Endothelial cell of umbilical vein (primary cell): Measurements from ENCODE around the gene SLC28A1. TPM values are rescaled to one million over a fixed set of nuclear protein-coding genes. Genes with fewer than 3 reads are reported as not detected.

Experiments
- BruUV-seq: library from RNA; stranded (reverse); fragments of 400-500 nt; replicated peaks from 2 replicates; lab custom pipeline; 2021; lab: Mats Ljungman, UMichigan
- CTCF ChIA-PET: fragments of 300-600, 350-600 bp; sonication (Branson Sonifier 250); formaldehyde crosslinking; loops from one replicate; lab custom pipeline; 2021; ENCODE audit warnings: antibody characterized with exemption, inconsistent platforms; lab: Charles Lee
- POLR2A ChIA-PET: fragments of 300-600, 350-600 bp; sonication (Branson Sonifier 250); formaldehyde crosslinking; loops from one replicate; lab custom pipeline; 2021; ENCODE audit warnings: antibody characterized with exemption, inconsistent platforms; lab: Charles Lee
- DNase-seq: peaks from one replicate; pipeline ENCODE4 v3.0.0-alpha.2; 2011; ENCODE audit warnings: low read depth, low spot score
- FAIRE-seq: peaks from 2 replicates; lab custom pipeline; 2011; peaks lifted over from hg19 to GRCh38; lab: Jason Lieb, UNC
- H2AFZ ChIP-seq: 2 replicates; pipeline ENCODE4 v1.6.0; 2012; ENCODE audit warnings: low read depth, low read length, control low read depth, inconsistent platforms
- H3K27ac ChIP-seq: 2 replicates; pipeline ENCODE4 v1.5.1; 2011; ENCODE audit warnings: low read depth, mild to moderate bottlenecking, control low read depth, low read length, moderate library complexity; ENCODE audit not compliant: insufficient read depth
- H3K27me3 ChIP-seq, 2 experiments: 2 replicates each; pipeline versions ENCODE4 v1.6.0 to v1.6.1; 2011; ENCODE audit warnings: low read length in 2 of 2, mixed read lengths in 1 of 2; ENCODE audit not compliant: control insufficient read depth in 2 of 2, insufficient read depth in 2 of 2
- H3K36me3 ChIP-seq, 2 experiments: 2 replicates in 1 of 2; 3 replicates in 1 of 2; pipeline ENCODE4 v1.5.1; 2011; ENCODE audit warnings: low read length in 2 of 2, mild to moderate bottlenecking in 1 of 2, moderate library complexity in 1 of 2; ENCODE audit not compliant: control insufficient read depth in 2 of 2, insufficient read depth in 2 of 2; ENCODE audit errors: extremely low read depth in 1 of 2
- H3K4me1 ChIP-seq: 3 replicates; pipeline ENCODE4 v1.5.1; 2011; ENCODE audit warnings: mild to moderate bottlenecking, low read length; ENCODE audit not compliant: control insufficient read depth, insufficient read depth; ENCODE audit errors: extremely low read depth
- H3K4me2 ChIP-seq: 2 replicates; pipeline ENCODE4 v1.6.1; 2011; ENCODE audit warnings: low read length, control low read depth, mixed read lengths; ENCODE audit not compliant: insufficient read depth
- H3K4me3 ChIP-seq, 3 experiments: fragments of 200-600 bp in 1 of 3; sonication (generic), shearing (Covaris generic) in 1 of 3; replicated peaks in 1 of 3; 2 replicates each; pipeline ENCODE4 v1.5.1; 2011 to 2016; ENCODE audit warnings: control low read depth in 3 of 3, low read length in 3 of 3, mild to moderate bottlenecking in 2 of 3, inconsistent platforms in 1 of 3, low read depth in 1 of 3, moderate library complexity in 1 of 3; ENCODE audit not compliant: insufficient read depth in 1 of 3
- H3K79me2 ChIP-seq: 2 replicates; pipeline ENCODE4 v1.6.0; 2012; ENCODE audit warnings: low read length, inconsistent platforms; ENCODE audit not compliant: control insufficient read depth, insufficient read depth
- H3K9ac ChIP-seq: replicated peaks from 2 replicates; pipeline ENCODE3; 2011; ENCODE audit warnings: low read length, control low read depth; ENCODE audit not compliant: insufficient read depth; ENCODE audit errors: extremely low read depth
- H3K9me1 ChIP-seq: replicated peaks from 3 replicates; pipeline ENCODE4 v1.6.0; 2011; ENCODE audit warnings: mild to moderate bottlenecking, low read length; ENCODE audit not compliant: control insufficient read depth, insufficient read depth; ENCODE audit errors: extremely low read depth
- H3K9me3 ChIP-seq: replicated peaks from 2 replicates; pipeline ENCODE4 v1.5.1; 2012; ENCODE audit warnings: low read length, inconsistent platforms; ENCODE audit not compliant: control insufficient read depth, insufficient read depth
- H4K20me1 ChIP-seq: replicated peaks from 2 replicates; pipeline ENCODE3; 2011; ENCODE audit warnings: mild to moderate bottlenecking, low read length; ENCODE audit not compliant: control insufficient read depth, insufficient read depth; ENCODE audit errors: extremely low read depth
- EZH2 ChIP-seq: IDR thresholded peaks from 2 replicates; pipeline ENCODE4 v1.6.1; 2012; ENCODE audit warnings: borderline replicate concordance, low read depth, mild to moderate bottlenecking, moderate library complexity, low read length, inconsistent platforms; ENCODE audit not compliant: severe bottlenecking
- FOS ChIP-seq: IDR thresholded peaks from 2 replicates; pipeline ENCODE4 v1.6.1; 2011; ENCODE audit warnings: mild to moderate bottlenecking, low read length, moderate library complexity, borderline replicate concordance; ENCODE audit not compliant: insufficient read depth
- GATA2 ChIP-seq: IDR thresholded peaks from 2 replicates; pipeline ENCODE4 v1.7.0; 2011; ENCODE audit warnings: low read depth, mild to moderate bottlenecking, moderate library complexity, mixed read lengths, low read length; ENCODE audit not compliant: insufficient read length, insufficient read depth
- JUN ChIP-seq: IDR thresholded peaks from 2 replicates; pipeline ENCODE4 v1.6.1; 2011; ENCODE audit warnings: borderline replicate concordance, low read depth; ENCODE audit not compliant: insufficient read length, insufficient read depth
- MYC ChIP-seq: IDR thresholded peaks from one replicate; pipeline ENCODE4 v1.6.1; 2011; ENCODE audit warnings: mild to moderate bottlenecking, low read depth, low read length
- POLR2A ChIP-seq: IDR thresholded peaks from 2 replicates; pipeline ENCODE4 v1.6.1; 2012; ENCODE audit warnings: low read depth, mild to moderate bottlenecking, control low read depth, low read length
- POLR2AphosphoS5 ChIP-seq: IDR thresholded peaks from 2 replicates; pipeline ENCODE4 v1.6.1; 2012; ENCODE audit warnings: low read depth, mild to moderate bottlenecking, control low read depth, low read length, moderate library complexity; ENCODE audit not compliant: insufficient read depth
- dilution Hi-C: fragments of 300-500 bp; cut with MboI; formaldehyde crosslinking; loops from one replicate; pipeline ENCODE4 v1.15.0; 2019; ENCODE audit warnings: low sequenced_read_pairs; ENCODE audit not compliant: extremely low pct_ligation_motif_present
- intact Hi-C: fragments of 100-400 bp; cut with micrococcal nuclease; formaldehyde crosslinking; loops from one replicate; pipeline ENCODE4 v1.10.0; 2022
- polyA plus RNA-seq, 4 experiments: library from polyadenylated mRNA; depleted of rRNA in 3 of 4; stranded (reverse) in 3 of 4; unstranded in 1 of 4; fragments of >200 nt; gene quantifications; 2 replicates each; pipeline versions ENCODE4 v1.2.1 to v1.2.3, GENCODE V29; 2011 to 2012; ENCODE audit warnings: missing spikeins in 1 of 4
- total RNA-seq: library from RNA; stranded (reverse); gene quantifications from 2 replicates; pipeline ENCODE4 v1.2.3, GENCODE V29; 2021
- TF ChIP-seq, protein P1 (sequence below): IDR thresholded peaks from 2 replicates; pipeline ENCODE4 v1.6.1; 2011; ENCODE audit not compliant: insufficient read depth, insufficient read length
- TF ChIP-seq, protein P2 (sequence below), 2 donors: IDR thresholded peaks; 1 replicate in 1 of 2; 2 replicates in 1 of 2; pipeline ENCODE4 v1.5.1; 2011; ENCODE audit warnings: low read length in 2 of 2, mild to moderate bottlenecking in 2 of 2, moderate library complexity in 2 of 2, control low read depth in 1 of 2, inconsistent platforms in 1 of 2, low read depth in 1 of 2; ENCODE audit not compliant: insufficient read depth in 1 of 2; ENCODE audit errors: extremely low read depth in 1 of 2

The SLC28A1 gene
- total and polyA plus RNA-seq, 2 donors (not counting 3 experiments of a cell fraction or from before 2014, with no cell fraction given) = not detected

DNA sequence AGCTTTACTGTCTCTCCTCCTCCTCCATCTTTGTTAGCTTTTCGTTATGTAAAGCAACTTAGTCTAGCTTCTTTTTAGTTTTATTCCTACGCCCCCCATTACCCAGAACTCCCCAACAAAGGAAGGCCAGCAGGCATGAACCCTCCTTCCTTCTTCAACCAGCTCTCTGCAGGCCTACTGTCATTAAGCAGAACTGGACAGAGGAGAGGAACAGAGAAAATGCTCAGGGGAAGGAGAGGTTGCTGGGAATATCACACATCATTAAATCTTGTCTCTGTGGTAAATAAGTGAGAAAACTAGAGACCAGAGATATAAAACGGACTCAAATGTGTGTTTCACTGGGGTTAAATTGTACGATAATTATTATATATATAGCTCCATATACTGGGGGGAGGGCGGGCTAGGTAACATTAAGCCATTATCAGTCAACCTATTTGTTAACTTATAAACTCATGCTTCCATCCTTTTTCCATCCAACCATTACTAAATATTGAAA is 19.3 kb upstream of the SLC28A1 start:
- intact Hi-C loops = no loop called here
- ChIA-PET POLR2A (no interaction called here), CTCF (interaction anchor here (1.1 to 3.8 kb wide), 6 partner anchors 12 to 63 kb away, joined by 3 to 15 read pairs (median 5); no protein-coding TSS in a partner anchor)
- Histone ChIP-seq H3K79me2 (no peaks in the 10 kb centered on the region), H2AFZ (no peak overlapping the region), H3K36me3 (peaks cover 0 to 34% of the 10 kb centered on the region in 2 experiments), H4K20me1 (no peaks in the 10 kb centered on the region), H3K9me1 (no peaks in the 10 kb centered on the region), H3K4me1 (no peaks in the 10 kb centered on the region), H3K9ac (no peak overlapping the region), H3K27me3 (no peaks in the 10 kb centered on the region), H3K4me3 (no peak overlapping the region), H3K27ac (no peak overlapping the region), H3K4me2 (no peak overlapping the region), H3K9me3 (no peaks in the 10 kb centered on the region)
- DNase-seq = no peak
- TF ChIP-seq, protein P1, sequence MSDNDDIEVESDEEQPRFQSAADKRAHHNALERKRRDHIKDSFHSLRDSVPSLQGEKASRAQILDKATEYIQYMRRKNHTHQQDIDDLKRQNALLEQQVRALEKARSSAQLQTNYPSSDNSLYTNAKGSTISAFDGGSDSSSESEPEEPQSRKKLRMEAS = no peak
- TF ChIP-seq, protein P2, sequence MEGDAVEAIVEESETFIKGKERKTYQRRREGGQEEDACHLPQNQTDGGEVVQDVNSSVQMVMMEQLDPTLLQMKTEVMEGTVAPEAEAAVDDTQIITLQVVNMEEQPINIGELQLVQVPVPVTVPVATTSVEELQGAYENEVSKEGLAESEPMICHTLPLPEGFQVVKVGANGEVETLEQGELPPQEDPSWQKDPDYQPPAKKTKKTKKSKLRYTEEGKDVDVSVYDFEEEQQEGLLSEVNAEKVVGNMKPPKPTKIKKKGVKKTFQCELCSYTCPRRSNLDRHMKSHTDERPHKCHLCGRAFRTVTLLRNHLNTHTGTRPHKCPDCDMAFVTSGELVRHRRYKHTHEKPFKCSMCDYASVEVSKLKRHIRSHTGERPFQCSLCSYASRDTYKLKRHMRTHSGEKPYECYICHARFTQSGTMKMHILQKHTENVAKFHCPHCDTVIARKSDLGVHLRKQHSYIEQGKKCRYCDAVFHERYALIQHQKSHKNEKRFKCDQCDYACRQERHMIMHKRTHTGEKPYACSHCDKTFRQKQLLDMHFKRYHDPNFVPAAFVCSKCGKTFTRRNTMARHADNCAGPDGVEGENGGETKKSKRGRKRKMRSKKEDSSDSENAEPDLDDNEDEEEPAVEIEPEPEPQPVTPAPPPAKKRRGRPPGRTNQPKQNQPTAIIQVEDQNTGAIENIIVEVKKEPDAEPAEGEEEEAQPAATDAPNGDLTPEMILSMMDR (IDR thresholded peaks at IDR 0.05; ENCODE audit: extremely low read depth in 1 of 2, insufficient read depth in 1 of 2, low read depth in 1 of 2, low read length in 2 of 2) = no peak
- no peak for TF ChIP-seq EZH2
- TF ChIP-seq GATA2 = no peak
- no peak for TF ChIP-seq FOS
- no peak for TF ChIP-seq POLR2A
- TF ChIP-seq JUN = no peak
- no peak for TF ChIP-seq POLR2AphosphoS5
- no peak for TF ChIP-seq MYC
- BruUV-seq = no TSS peak
- FAIRE-seq = no peak
- dilution Hi-C loops = no loop called here
